ENCODE results near the gene MYOZ2.

MYOZ2 gene

GRCh38 chr4:119190354-119190753 lies 54.7 kb downstream of the MYOZ2 start:
- DNase-seq (ENCODE audit: low read depth in 4 of 4, low spot score in 1 of 4), result no peak

- no peak for DNase-seq (ENCODE audit: low read depth in 4 of 4, low spot score in 1 of 4)
These were observed 55.9 kb downstream of the MYOZ2 start for GRCh38 chr4:119191505-119191904.

GRCh38 chr4:119197772-119198212 lies 62.2 kb downstream of the MYOZ2 start:
- DNase-seq (ENCODE audit: low read depth in 4 of 4, low spot score in 1 of 4), result no peak

GRCh38 chr4:119204916-119205315 lies 69.3 kb downstream of the MYOZ2 start:
- no peak for DNase-seq (ENCODE audit: low read depth in 4 of 4, low spot score in 1 of 4)

- no peak for DNase-seq (ENCODE audit: low read depth in 4 of 4, low spot score in 1 of 4)
These were observed 70.1 kb downstream of the MYOZ2 start for GRCh38 chr4:119205690-119206089.

GRCh38 chr4:119206178-119206577 lies 70.5 kb downstream of the MYOZ2 start:
- DNase-seq (ENCODE audit: low read depth in 4 of 4, low spot score in 1 of 4), result no peak

GRCh38 chr4:119207051-119207450 lies 71.4 kb downstream of the MYOZ2 start:
- DNase-seq (ENCODE audit: low read depth in 4 of 4, low spot score in 1 of 4), result no peak

GRCh38 chr4:119209077-119209476 lies 73.4 kb downstream of the MYOZ2 start:
- DNase-seq (ENCODE audit: low read depth in 4 of 4, low spot score in 1 of 4), result peak; percentile 28 to 45 (median 32)

- no peak for DNase-seq (ENCODE audit: low read depth in 4 of 4, low spot score in 1 of 4)
These were observed 74.0 kb downstream of the MYOZ2 start for GRCh38 chr4:119209586-119209985.

- DNase-seq (ENCODE audit: low read depth in 4 of 4, low spot score in 1 of 4), result no peak
These were observed 75.1 kb downstream of the MYOZ2 start for GRCh38 chr4:119210775-119211174.

GRCh38 chr4:119211867-119212233 lies 76.2 kb downstream of the MYOZ2 start:
- DNase-seq (ENCODE audit: low read depth in 4 of 4, low spot score in 1 of 4), result peak in 1 of 4 experiments; percentile 12

GRCh38 chr4:119212234-119212963 lies 76.8 kb downstream of the MYOZ2 start, which contains the start of gene USP53:
Gene USP53, plus strand, starts transcription at chr4:119212713. Its CDS starts 27,047 bp downstream, at chr4:119239760.
- peak; percentile 95 to 97 (median 97) for DNase-seq (ENCODE audit: low read depth in 4 of 4, low spot score in 1 of 4)

GRCh38 chr4:119212964-119213606 lies 77.5 kb downstream of the MYOZ2 start:
- peak; percentile 19 to 45 (median 30) for DNase-seq (ENCODE audit: low read depth in 4 of 4, low spot score in 1 of 4)

- no peak for DNase-seq (ENCODE audit: low read depth in 4 of 4, low spot score in 1 of 4)
These were observed 82.5 kb downstream of the MYOZ2 start for GRCh38 chr4:119218093-119218492.

- no peak for DNase-seq (ENCODE audit: low read depth in 4 of 4, low spot score in 1 of 4)
These were observed 85.8 kb downstream of the MYOZ2 start for GRCh38 chr4:119221412-119221811.

GRCh38 chr4:119227690-119228089 lies 92.1 kb downstream of the MYOZ2 start:
- no peak for DNase-seq (ENCODE audit: low read depth in 4 of 4, low spot score in 1 of 4)

- DNase-seq (ENCODE audit: low read depth in 4 of 4, low spot score in 1 of 4), result no peak
These were observed 92.8 kb downstream of the MYOZ2 start for GRCh38 chr4:119228406-119228805.

- no peak for DNase-seq (ENCODE audit: low read depth in 4 of 4, low spot score in 1 of 4)
These were observed 94.5 kb downstream of the MYOZ2 start for GRCh38 chr4:119229908-119230687.

- DNase-seq (ENCODE audit: low read depth in 4 of 4, low spot score in 1 of 4), result no peak
These were observed 95.9 kb downstream of the MYOZ2 start for GRCh38 chr4:119231491-119231890.

- DNase-seq (ENCODE audit: low read depth in 4 of 4, low spot score in 1 of 4), result no peak
These were observed 96.7 kb downstream of the MYOZ2 start for GRCh38 chr4:119232286-119232685.

GRCh38 chr4:119233191-119233590 lies 97.6 kb downstream of the MYOZ2 start:
- DNase-seq (ENCODE audit: low read depth in 4 of 4, low spot score in 1 of 4), result no peak

GRCh38 chr4:119233750-119234149 lies 98.1 kb downstream of the MYOZ2 start:
- no peak for DNase-seq (ENCODE audit: low read depth in 4 of 4, low spot score in 1 of 4)
